ENCODE data around the gene MMP24OS. TPM values are rescaled to one million over a fixed set of nuclear protein-coding genes. Genes with fewer than 3 reads are reported as not detected.

The MMP24OS gene
- total RNA-seq, 2 experiments from 2014 or later: 26.4 to 29.2 TPM

DNA sequence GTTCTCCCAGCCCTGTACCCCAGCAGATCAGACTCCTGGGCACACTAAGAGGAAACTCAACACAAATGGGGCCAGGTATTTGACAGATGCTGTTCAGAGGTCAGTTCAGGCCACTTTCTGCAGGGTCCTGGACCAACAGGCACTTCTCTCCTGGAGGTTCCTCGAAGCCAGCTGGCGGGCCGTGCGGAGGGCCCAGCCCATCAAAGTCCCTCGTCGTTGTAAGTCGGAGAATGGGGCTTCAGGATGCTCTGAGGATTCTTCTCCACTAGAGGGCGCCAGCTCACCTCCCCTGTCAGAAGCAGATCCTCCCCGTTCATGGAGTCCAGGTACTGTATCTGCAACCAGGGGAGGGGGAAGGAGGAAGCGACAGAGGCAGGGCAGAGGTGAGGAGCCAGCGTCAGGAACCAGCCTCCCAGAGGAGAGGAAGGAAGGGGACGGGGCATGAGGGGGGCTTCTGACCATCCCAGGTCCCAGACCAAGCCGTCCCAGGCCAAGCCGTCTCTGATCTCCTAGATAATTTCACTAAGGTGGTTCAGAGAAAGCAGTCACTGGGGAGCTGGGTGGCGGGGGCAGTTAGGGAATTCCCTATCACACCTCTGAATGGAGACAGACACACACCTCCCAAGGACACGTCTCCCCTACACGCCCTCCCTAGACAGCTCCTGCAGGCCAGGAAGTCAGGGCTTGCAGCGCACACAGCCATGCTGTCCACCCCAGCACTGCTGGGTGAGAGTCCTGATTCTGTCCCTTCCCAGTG, 26.0 kb upstream of the MMP24OS start:
- Mint-ChIP-seq H3K4me3 (no peak overlapping the region), H3K9me3 (no peaks in the 10 kb centered on the region), H3K4me1 (ENCODE audit: low read depth) (peaks cover 54% of the 10 kb centered on the region), H3K27ac (peak overlapping the region; percentile 10), H3K27me3 (ENCODE audit: low read depth) (no peaks in the 10 kb centered on the region), H3K36me3 (ENCODE audit: low read depth) (peaks cover 7% of the 10 kb centered on the region)
- intact Hi-C loops (cut with micrococcal nuclease): loop anchor here (1.0 to 10.0 kb wide), 6 partner anchors 20 to 359 kb away; partner anchors contain the start of genes EDEM2 and EIF6
- CTCF ChIA-PET: interaction anchor here (0.5 to 8.2 kb wide), 35 partner anchors 8 to 1540 kb away, joined by 3 to 101 read pairs (median 4); partner anchors contain the start of genes CEP250, EDEM2 and GDF5
- peak; percentile 95 for DNase-seq

- Mint-ChIP-seq H3K36me3 (ENCODE audit: low read depth) (peaks cover 7% of the 10 kb centered on the region), H3K9me3 (no peaks in the 10 kb centered on the region), H3K27me3 (ENCODE audit: low read depth) (no peaks in the 10 kb centered on the region), H3K27ac (no peak overlapping the region), H3K4me1 (ENCODE audit: low read depth) (peaks cover 51% of the 10 kb centered on the region), H3K4me3 (no peak overlapping the region)
- CTCF ChIA-PET: interaction anchor here (0.5 to 8.2 kb wide), 28 partner anchors 9 to 1540 kb away, joined by 3 to 101 read pairs (median 5); partner anchors contain the start of genes CEP250, EDEM2 and GDF5
- no peak for DNase-seq
- intact Hi-C loops (cut with micrococcal nuclease): loop anchor here (1.0 to 10.0 kb wide), 3 partner anchors 19 to 159 kb away; partner anchors contain the start of genes EDEM2 and EIF6
These were observed 25.4 kb upstream of the MMP24OS start for GRCh38 chr20:35303382-35303734.

GRCh38 chr20:35302421-35303335, 24.8 kb upstream of the MMP24OS start:
- intact Hi-C loops (cut with micrococcal nuclease): loop anchor here (1.0 to 10.0 kb wide), 3 partner anchors 18 to 158 kb away; partner anchors contain the start of genes EDEM2 and EIF6
- Mint-ChIP-seq H3K27me3 (ENCODE audit: low read depth) (no peaks in the 10 kb centered on the region), H3K4me3 (no peak overlapping the region), H3K9me3 (no peaks in the 10 kb centered on the region), H3K4me1 (ENCODE audit: low read depth) (peaks cover 46% of the 10 kb centered on the region), H3K36me3 (ENCODE audit: low read depth) (peaks cover 7% of the 10 kb centered on the region), H3K27ac (no peak overlapping the region)
- no peak for DNase-seq
- CTCF ChIA-PET: interaction anchor here (0.5 to 8.2 kb wide), 26 partner anchors 8 to 1541 kb away, joined by 3 to 101 read pairs (median 5); partner anchors contain the start of genes CEP250, EDEM2 and GDF5

DNA sequence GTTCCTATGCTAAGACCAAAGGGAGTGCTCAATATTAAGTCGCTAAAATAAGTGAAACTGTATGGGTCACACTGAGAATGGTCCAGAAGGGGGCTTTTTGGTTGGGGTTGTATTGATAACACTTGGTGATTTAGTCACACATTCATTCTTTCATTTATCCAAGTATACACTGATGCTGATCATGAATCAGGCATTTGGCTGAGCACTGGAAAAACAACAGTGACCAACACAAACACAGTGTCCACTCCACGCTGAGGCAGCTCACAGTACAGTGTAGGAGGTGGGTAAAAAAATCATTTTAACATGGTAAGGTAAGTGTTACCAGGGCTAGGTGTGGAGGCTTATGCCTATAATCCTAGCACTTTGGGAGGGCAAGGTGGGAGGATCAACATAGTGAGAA, 23.5 kb upstream of the MMP24OS start:
- H3K27ac Mint-ChIP-seq: no peak overlapping the region
- CTCF ChIA-PET: interaction anchor here (1.7 to 8.2 kb wide), 4 partner anchors 28 to 154 kb away, joined by 8 to 101 read pairs (median 38); partner anchors contain the start of genes CEP250 and GDF5
- H3K4me3 Mint-ChIP-seq: no peak overlapping the region
- peaks cover 37% of the 10 kb centered on the region for H3K4me1 Mint-ChIP-seq (ENCODE audit: low read depth)
- H3K27me3 Mint-ChIP-seq (ENCODE audit: low read depth): no peaks in the 10 kb centered on the region
- H3K9me3 Mint-ChIP-seq: no peaks in the 10 kb centered on the region
- DNase-seq: no peak
- intact Hi-C loops (cut with micrococcal nuclease): loop anchor here (10.0 kb wide), 1 partner anchor 157 kb away; the partner anchor contains the start of gene EDEM2
- H3K36me3 Mint-ChIP-seq (ENCODE audit: low read depth): peaks cover 4% of the 10 kb centered on the region

GRCh38 chr20:35300469-35301262, 22.7 kb upstream of the MMP24OS start:
- H3K27ac Mint-ChIP-seq: no peak overlapping the region
- intact Hi-C loops (cut with micrococcal nuclease): loop anchor here (10.0 kb wide), 1 partner anchor 156 kb away; the partner anchor contains the start of gene EDEM2
- DNase-seq: no peak

DNA sequence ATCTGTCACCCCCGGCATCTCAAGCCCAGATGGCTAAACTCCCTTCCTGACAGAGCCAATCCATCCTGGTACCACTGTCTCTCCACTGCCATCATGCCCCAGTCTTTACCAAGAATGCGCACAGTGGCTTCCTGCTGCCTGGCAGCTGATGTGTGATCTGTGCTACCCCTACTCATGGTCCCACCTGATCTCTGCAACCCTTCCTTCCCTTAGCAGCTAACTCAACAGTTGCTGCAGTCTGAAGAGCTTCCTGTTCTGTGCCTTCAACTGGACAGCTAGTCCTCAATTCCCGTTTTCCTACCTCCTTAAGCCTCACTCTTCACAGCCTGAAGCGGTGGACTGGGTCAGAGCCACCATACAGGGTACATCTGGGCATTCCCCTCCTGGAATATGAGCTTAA, 21.9 kb upstream of the MMP24OS start:
- H3K27me3 Mint-ChIP-seq (ENCODE audit: low read depth): no peaks in the 10 kb centered on the region
- no peak overlapping the region for H3K27ac Mint-ChIP-seq
- H3K36me3 Mint-ChIP-seq (ENCODE audit: low read depth): no peaks in the 10 kb centered on the region
- H3K4me1 Mint-ChIP-seq (ENCODE audit: low read depth): peaks cover 21% of the 10 kb centered on the region
- no peak overlapping the region for H3K4me3 Mint-ChIP-seq
- intact Hi-C loops (cut with micrococcal nuclease): loop anchor here (10.0 kb wide), 1 partner anchor 155 kb away; the partner anchor contains the start of gene EDEM2
- H3K9me3 Mint-ChIP-seq: no peaks in the 10 kb centered on the region
- CTCF ChIA-PET: interaction anchor here (0.8 to 2.2 kb wide), 2 partner anchors 9 to 30 kb away, joined by 3 to 14 read pairs; no protein-coding TSS in a partner anchor
- no peak for DNase-seq

More at GRCh38 chr20:35300469-35301262, 22.7 kb upstream of the MMP24OS start:
- Mint-ChIP-seq H3K4me3 (no peak overlapping the region), H3K27me3 (ENCODE audit: low read depth) (no peaks in the 10 kb centered on the region), H3K36me3 (ENCODE audit: low read depth) (no peaks in the 10 kb centered on the region), H3K4me1 (ENCODE audit: low read depth) (peaks cover 30% of the 10 kb centered on the region), H3K9me3 (no peaks in the 10 kb centered on the region)
- CTCF ChIA-PET: interaction anchor here (2.2 to 8.2 kb wide), 2 partner anchors 29 to 140 kb away, joined by 14 to 62 read pairs; partner anchors contain the start of gene GDF5

DNA sequence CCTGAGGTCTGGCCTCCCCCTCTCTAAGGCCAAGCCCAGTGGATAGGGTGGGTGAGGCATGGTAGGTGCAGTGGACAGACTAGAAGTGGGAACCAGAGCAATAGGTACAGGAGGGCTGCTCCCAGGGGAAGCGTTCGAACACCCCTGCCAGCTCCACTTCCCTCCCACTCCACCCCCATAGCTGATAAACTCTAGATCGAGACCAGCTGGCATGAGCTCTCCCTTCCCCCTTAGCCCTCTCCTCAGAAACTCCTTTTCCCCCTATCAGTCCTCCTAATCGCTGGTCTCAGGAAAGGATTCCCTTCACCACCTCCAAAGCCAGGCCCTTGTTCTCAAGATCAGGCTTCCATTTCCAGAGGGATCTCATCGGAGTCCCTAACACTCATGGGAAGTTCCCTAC, 20.3 kb upstream of the MMP24OS start:
- peaks cover 9% of the 10 kb centered on the region for H3K4me1 Mint-ChIP-seq (ENCODE audit: low read depth)
- DNase-seq: no peak
- no peak overlapping the region for H3K4me3 Mint-ChIP-seq
- no peaks in the 10 kb centered on the region for H3K27me3 Mint-ChIP-seq (ENCODE audit: low read depth)
- CTCF ChIA-PET: interaction anchor here (0.6 to 0.7 kb wide), 2 partner anchors 9 to 105 kb away, joined by 3 read pairs; no protein-coding TSS in a partner anchor
- no peaks in the 10 kb centered on the region for H3K36me3 Mint-ChIP-seq (ENCODE audit: low read depth)
- intact Hi-C loops (cut with micrococcal nuclease): no loop called here
- no peak overlapping the region for H3K27ac Mint-ChIP-seq
- no peaks in the 10 kb centered on the region for H3K9me3 Mint-ChIP-seq

GRCh38 chr20:35297740-35298139, 19.8 kb upstream of the MMP24OS start:
- intact Hi-C loops (cut with micrococcal nuclease): no loop called here
- CTCF ChIA-PET: no interaction called here
- Mint-ChIP-seq H3K4me3 (no peak overlapping the region), H3K36me3 (ENCODE audit: low read depth) (no peaks in the 10 kb centered on the region), H3K9me3 (no peaks in the 10 kb centered on the region), H3K4me1 (ENCODE audit: low read depth) (peaks cover 4% of the 10 kb centered on the region), H3K27ac (no peak overlapping the region), H3K27me3 (ENCODE audit: low read depth) (no peaks in the 10 kb centered on the region)
- no peak for DNase-seq

GRCh38 chr20:35297155-35297554, 19.2 kb upstream of the MMP24OS start:
- DNase-seq: no peak
- intact Hi-C loops (cut with micrococcal nuclease): no loop called here
- H3K36me3 Mint-ChIP-seq (ENCODE audit: low read depth): no peaks in the 10 kb centered on the region
- CTCF ChIA-PET: no interaction called here
- H3K4me1 Mint-ChIP-seq (ENCODE audit: low read depth): no peaks in the 10 kb centered on the region
- no peak overlapping the region for H3K4me3 Mint-ChIP-seq
- no peaks in the 10 kb centered on the region for H3K9me3 Mint-ChIP-seq
- H3K27me3 Mint-ChIP-seq (ENCODE audit: low read depth): no peaks in the 10 kb centered on the region
- H3K27ac Mint-ChIP-seq: no peak overlapping the region

DNA sequence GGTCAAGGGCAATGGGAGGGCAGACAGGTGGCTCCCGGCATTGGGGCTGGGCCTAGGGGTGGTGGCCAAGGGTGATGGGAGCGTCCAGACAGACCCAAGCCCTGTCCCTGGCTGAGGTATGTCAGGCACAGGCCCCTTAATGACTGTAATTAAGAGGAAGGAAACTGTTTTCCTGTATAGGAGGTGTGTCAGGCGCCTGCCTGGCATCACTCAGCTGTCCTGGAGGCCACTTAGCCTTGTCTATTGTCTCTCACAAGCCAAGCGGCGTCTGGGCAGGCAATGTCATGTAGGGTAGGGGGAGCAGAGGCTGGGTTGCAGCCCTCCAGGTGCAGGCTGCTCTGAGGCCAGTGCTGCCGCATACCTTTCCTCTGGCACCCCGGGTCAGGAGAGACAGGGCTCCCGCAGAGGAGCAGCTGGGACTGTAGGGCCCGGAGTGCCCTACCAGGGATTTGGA, 18.2 kb upstream of the MMP24OS start:
- no peaks in the 10 kb centered on the region for H3K9me3 Mint-ChIP-seq
- H3K36me3 Mint-ChIP-seq (ENCODE audit: low read depth): no peaks in the 10 kb centered on the region
- H3K4me3 Mint-ChIP-seq: no peak overlapping the region
- no peaks in the 10 kb centered on the region for H3K4me1 Mint-ChIP-seq (ENCODE audit: low read depth)
- intact Hi-C loops (cut with micrococcal nuclease): no loop called here
- no peak overlapping the region for H3K27ac Mint-ChIP-seq
- CTCF ChIA-PET: no interaction called here
- DNase-seq: no peak
- no peaks in the 10 kb centered on the region for H3K27me3 Mint-ChIP-seq (ENCODE audit: low read depth)

GRCh38 chr20:35295674-35296073, 17.8 kb upstream of the MMP24OS start:
- Mint-ChIP-seq H3K36me3 (ENCODE audit: low read depth) (no peaks in the 10 kb centered on the region), H3K4me3 (no peak overlapping the region), H3K27ac (no peak overlapping the region), H3K27me3 (ENCODE audit: low read depth) (no peaks in the 10 kb centered on the region), H3K9me3 (no peaks in the 10 kb centered on the region), H3K4me1 (ENCODE audit: low read depth) (no peaks in the 10 kb centered on the region)
- intact Hi-C loops (cut with micrococcal nuclease): no loop called here
- CTCF ChIA-PET: no interaction called here
- no peak for DNase-seq

Data from activated naive CD4-positive, alpha-beta T cell treated with anti-CD3 and anti-CD28 coated beads for 36 hours (primary cell).